Ectodermal cell (in vitro differentiated cells): ENCODE results near the gene CHP1. TPM values are rescaled to one million over a fixed set of nuclear protein-coding genes. Genes with fewer than 3 reads are reported as not detected.

Source experiments
- H3K27ac ChIP-seq: 2 replicates; pipeline ENCODE4 v1.7.0; 2013; ENCODE audit warnings: mild to moderate bottlenecking, low read depth, low read length; ENCODE audit not compliant: insufficient read depth, poor library complexity, severe bottlenecking
- H3K27me3 ChIP-seq: 2 replicates; pipeline ENCODE4 v1.7.0; 2013; ENCODE audit warnings: mild to moderate bottlenecking, low read length; ENCODE audit not compliant: insufficient read depth, control insufficient read depth, poor library complexity, severe bottlenecking
- H3K36me3 ChIP-seq: one replicate; pipeline ENCODE4 v1.7.0; 2013; ENCODE audit warnings: low read length; ENCODE audit not compliant: control insufficient read depth, insufficient read depth
- H3K4me1 ChIP-seq: one replicate; pipeline ENCODE4 v1.7.0; 2013; ENCODE audit warnings: low read length; ENCODE audit not compliant: control insufficient read depth, insufficient read depth
- H3K4me3 ChIP-seq: 2 replicates; pipeline ENCODE4 v1.7.0; 2013; ENCODE audit warnings: low read depth, low read length, control low read depth; ENCODE audit not compliant: insufficient read depth
- H3K9me3 ChIP-seq: 2 replicates; pipeline ENCODE4 v1.7.0; 2013; ENCODE audit warnings: mild to moderate bottlenecking, low read length, moderate library complexity; ENCODE audit not compliant: control insufficient read depth
- WGBS, 2 experiments: methylation state at CpG; one replicate each; pipeline ENCODE4 v1.1.7; 2013; ENCODE audit warnings: missing lambda C conversion rate in 2 of 2; 5-methylcytosine and 5-hydroxymethylcytosine counted together
- polyA plus RNA-seq, 4 experiments: library from polyadenylated mRNA; stranded (reverse); fragments of 50-300 nt; gene quantifications; one replicate each; pipeline ENCODE4 v1.2.3, GENCODE V29; 2013

CHP1 gene
- 104 TPM for polyA plus RNA-seq (2013, experiment 1 of 4)
- polyA plus RNA-seq (2013, experiment 2 of 4), result 114 TPM
- polyA plus RNA-seq (2013, experiment 3 of 4), result 72.9 TPM
- polyA plus RNA-seq (2013, experiment 4 of 4), result 81.7 TPM

DNA sequence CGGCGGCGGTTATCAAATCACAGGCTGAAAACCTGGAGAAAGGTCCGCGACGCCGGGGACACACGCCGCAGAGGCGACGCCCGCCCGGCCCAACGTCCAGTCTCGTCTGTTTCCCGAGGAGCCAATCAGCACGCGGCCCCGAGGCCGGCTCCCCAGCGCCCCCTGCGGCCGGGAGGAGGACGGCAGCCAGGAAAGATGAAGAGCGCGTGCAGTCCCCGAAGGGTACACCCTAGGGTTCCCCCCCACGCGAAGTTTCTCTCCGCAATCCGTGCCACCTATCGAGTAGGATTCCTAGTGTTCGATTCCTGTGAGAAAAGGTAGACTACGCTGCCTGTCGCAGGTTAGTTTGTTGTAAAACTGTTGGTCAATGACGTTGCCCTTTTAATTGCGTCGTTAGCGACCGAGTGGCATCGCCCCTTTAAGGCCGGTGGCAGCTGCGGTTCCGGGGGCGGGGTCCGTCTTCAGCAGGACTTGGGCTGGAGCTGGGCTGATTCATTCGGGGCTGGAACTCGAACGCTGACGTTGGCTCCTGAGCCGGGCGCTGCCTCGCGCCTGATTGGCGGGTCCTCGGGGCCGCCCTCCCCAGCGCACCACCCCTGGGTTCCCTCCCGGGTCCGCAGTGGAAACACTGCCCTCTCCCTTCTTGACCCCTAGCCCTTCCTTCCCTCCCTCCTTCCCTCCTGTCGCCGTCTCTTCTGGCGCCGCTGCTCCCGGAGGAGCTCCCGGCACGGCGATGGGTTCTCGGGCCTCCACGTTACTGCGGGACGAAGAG, at the start of gene CHP1, which contains the start of gene EXD1:
Gene CHP1, plus strand, starts transcription at position 619 of the 772 bp plus-strand sequence. Its CDS starts 115 bp downstream, at position 734.
Gene EXD1, minus strand, starts transcription at position 108 of the 772 bp plus-strand sequence. CDS start 4,182 bp downstream, outside the sequence.
- WGBS, 2 experiments, result 0% methylated on average over 72 of the region's 72 CpGs
- Histone ChIP-seq H3K4me3 (peak within 1 kb of the TSS; percentile 78), H3K36me3 (no peaks in the 10 kb centered on the region)

GRCh38 chr15:41182266-41182665, 48.8 kb upstream of the CHP1 start:
- H3K4me1 ChIP-seq, result no peaks in the 10 kb centered on the region
- no peaks in the 10 kb centered on the region for H3K9me3 ChIP-seq
- no peak overlapping the region for H3K27ac ChIP-seq
- H3K4me3 ChIP-seq, result no peak overlapping the region
- H3K27me3 ChIP-seq, result no peaks in the 10 kb centered on the region
- no peaks in the 10 kb centered on the region for H3K36me3 ChIP-seq
- WGBS, 2 experiments, result 81 to 84% methylated on average over 4 of the region's 4 CpGs

More for the DNA sequence above, at the start of gene CHP1, which contains the start of gene EXD1:
- H3K4me1 ChIP-seq, result peaks cover 4% of the 10 kb centered on the region
- H3K27me3 ChIP-seq, result peaks cover 9% of the 10 kb centered on the region
- peak within 1 kb of the TSS; percentile 79 for H3K27ac ChIP-seq
- no peaks in the 10 kb centered on the region for H3K9me3 ChIP-seq

DNA sequence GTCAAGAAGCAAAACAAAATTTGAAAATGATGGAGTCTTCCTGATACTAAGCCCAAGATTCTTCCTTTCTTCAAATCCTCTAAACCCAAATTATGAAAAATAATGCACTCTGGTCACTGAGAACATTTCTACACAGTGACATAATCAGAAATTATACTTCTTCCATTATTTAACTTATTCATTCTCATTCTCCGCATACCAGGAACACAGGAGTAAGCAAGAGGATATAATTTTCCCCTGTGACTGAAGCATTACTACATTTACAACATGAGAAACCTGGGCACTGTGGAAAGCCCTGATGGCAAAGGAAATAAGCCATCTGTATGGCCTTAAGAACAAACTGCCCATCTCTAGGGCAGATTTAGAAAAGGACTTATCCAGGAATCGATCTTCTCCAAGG, 47.5 kb upstream of the CHP1 start:
- Histone ChIP-seq H3K27ac (no peak overlapping the region), H3K4me3 (no peak overlapping the region), H3K9me3 (no peaks in the 10 kb centered on the region), H3K36me3 (no peaks in the 10 kb centered on the region), H3K27me3 (no peaks in the 10 kb centered on the region), H3K4me1 (no peaks in the 10 kb centered on the region)
- whole genome bisulfite sequencing, 2 experiments, result 89 to 92% methylated on average over 2 of the region's 2 CpGs

- Histone ChIP-seq H3K4me3 (no peak overlapping the region), H3K27me3 (no peaks in the 10 kb centered on the region), H3K4me1 (no peaks in the 10 kb centered on the region), H3K27ac (no peak overlapping the region), H3K9me3 (no peaks in the 10 kb centered on the region), H3K36me3 (no peaks in the 10 kb centered on the region)
- WGBS, 2 experiments, result 89% methylated on average over 1 of the region's 1 CpG; no CpG with 5 or more reads in 1 of the 2 experiments
Measured at GRCh38 chr15:41194444-41194843, 36.6 kb upstream of the CHP1 start.

DNA sequence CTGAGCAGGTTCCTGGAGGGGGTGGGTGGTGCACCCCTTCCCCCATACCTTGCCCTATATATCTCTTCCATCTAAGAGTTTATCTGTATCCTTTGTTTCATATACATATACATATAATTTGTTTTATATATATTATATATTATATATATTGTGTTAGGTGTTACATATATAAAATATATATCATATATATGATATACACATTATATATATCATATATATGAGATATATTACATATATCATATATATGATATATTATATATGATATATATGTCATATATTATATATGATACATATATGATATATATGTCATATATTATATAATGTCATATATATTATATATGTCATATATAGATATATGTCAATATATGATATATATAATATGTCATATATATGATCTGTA, 31.6 kb upstream of the CHP1 start:
- no peaks in the 10 kb centered on the region for H3K36me3 ChIP-seq
- H3K27ac ChIP-seq, result no peak overlapping the region
- no peak overlapping the region for H3K4me3 ChIP-seq
- H3K27me3 ChIP-seq, result no peaks in the 10 kb centered on the region
- H3K4me1 ChIP-seq, result no peaks in the 10 kb centered on the region
- H3K9me3 ChIP-seq, result no peaks in the 10 kb centered on the region

GRCh38 chr15:41203395-41203794, 27.7 kb upstream of the CHP1 start:
- WGBS, 2 experiments, result 94 to 96% methylated on average over 7 of the region's 7 CpGs
- no peak overlapping the region for H3K4me3 ChIP-seq
- H3K9me3 ChIP-seq, result no peaks in the 10 kb centered on the region
- H3K27ac ChIP-seq, result no peak overlapping the region
- no peaks in the 10 kb centered on the region for H3K36me3 ChIP-seq
- H3K4me1 ChIP-seq, result no peaks in the 10 kb centered on the region
- no peaks in the 10 kb centered on the region for H3K27me3 ChIP-seq

DNA sequence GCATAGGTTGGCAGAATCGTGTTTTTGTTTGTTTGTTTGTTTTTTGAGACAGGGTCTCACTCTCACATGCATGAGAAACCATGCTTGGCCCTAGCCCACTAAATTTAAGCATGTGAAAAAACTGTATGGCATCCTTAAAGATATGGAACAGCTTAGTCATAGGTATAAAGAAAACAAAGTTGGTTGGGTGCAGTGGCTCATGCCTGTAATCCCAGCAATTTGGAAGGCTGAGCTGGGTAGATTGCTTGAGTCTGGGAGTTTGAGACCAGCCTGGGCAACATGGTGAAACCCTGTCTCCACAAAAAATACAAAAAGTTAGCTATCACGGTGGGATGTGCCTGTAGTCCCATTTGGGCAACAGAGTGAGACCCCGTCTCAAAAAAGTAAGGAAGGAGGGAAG, 25.8 kb upstream of the CHP1 start:
- Histone ChIP-seq H3K4me1 (no peaks in the 10 kb centered on the region), H3K4me3 (no peak overlapping the region), H3K27ac (no peak overlapping the region), H3K9me3 (no peaks in the 10 kb centered on the region), H3K36me3 (no peaks in the 10 kb centered on the region), H3K27me3 (no peaks in the 10 kb centered on the region)
- 85 to 86% methylated on average over 3 of the region's 3 CpGs for WGBS, 2 experiments

GRCh38 chr15:41207687-41208448, 23.2 kb upstream of the CHP1 start:
- H3K36me3 ChIP-seq, result no peaks in the 10 kb centered on the region
- H3K27ac ChIP-seq, result no peak overlapping the region
- H3K4me3 ChIP-seq, result no peak overlapping the region
- H3K27me3 ChIP-seq, result no peaks in the 10 kb centered on the region
- H3K9me3 ChIP-seq, result no peaks in the 10 kb centered on the region
- H3K4me1 ChIP-seq, result no peaks in the 10 kb centered on the region
- 89 to 94% methylated on average over 5 of the region's 5 CpGs for WGBS, 2 experiments

- H3K36me3 ChIP-seq, result no peaks in the 10 kb centered on the region
- no peaks in the 10 kb centered on the region for H3K4me1 ChIP-seq
- WGBS, 2 experiments, result 91 to 100% methylated on average over 2 of the region's 2 CpGs
- H3K27me3 ChIP-seq, result no peaks in the 10 kb centered on the region
- no peak overlapping the region for H3K4me3 ChIP-seq
- H3K9me3 ChIP-seq, result no peaks in the 10 kb centered on the region
- H3K27ac ChIP-seq, result no peak overlapping the region
Measured at GRCh38 chr15:41215708-41216107, 15.4 kb upstream of the CHP1 start.

DNA sequence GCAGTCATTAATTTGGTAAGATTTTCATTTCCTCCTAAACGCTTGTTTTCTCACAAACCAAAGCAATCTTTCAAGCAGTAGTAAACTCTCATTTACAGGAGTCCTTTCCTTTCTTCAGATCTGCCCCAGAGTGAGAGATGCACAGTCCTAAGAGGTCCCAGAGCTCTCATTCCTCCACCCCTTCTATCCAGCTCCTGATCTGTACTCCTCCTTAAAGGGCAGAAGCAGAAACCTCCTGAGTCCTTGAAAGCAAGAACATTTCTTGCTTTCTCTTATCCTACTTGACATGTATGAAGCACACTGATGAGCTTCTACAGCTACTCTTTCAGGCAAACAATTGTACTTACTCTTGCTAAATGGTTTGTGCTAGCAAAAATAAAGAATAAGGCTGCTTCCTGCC, 12.2 kb upstream of the CHP1 start:
- WGBS, 2 experiments, result 77 to 90% methylated on average over 1 of the region's 1 CpG
- Histone ChIP-seq H3K9me3 (no peaks in the 10 kb centered on the region), H3K27me3 (no peaks in the 10 kb centered on the region), H3K4me1 (no peaks in the 10 kb centered on the region), H3K4me3 (no peak overlapping the region), H3K27ac (no peak overlapping the region), H3K36me3 (no peaks in the 10 kb centered on the region)
